Lower leg skin (tissue), 4 donors: ENCODE data around the gene ABCA4. TPM values are rescaled to one million over a fixed set of nuclear protein-coding genes. Genes with fewer than 3 reads are reported as not detected.
A peak's percentile ranks its signal among the peaks of the same experiment; 100 is the strongest.

Source experiments
- DNase-seq, 2 donors: peaks; one replicate each; pipeline ENCODE4 v3.0.0-alpha.2; 2019; ENCODE audit warnings: low spot score in 2 of 2
- H3K4me3 ChIP-seq: fragments of 200-600 bp; sonication (generic); 2 replicates; pipeline ENCODE4 v1.5.1; 2017; ENCODE audit warnings: mild to moderate bottlenecking, low read depth; ENCODE audit not compliant: poor library complexity, severe bottlenecking
- POLR2A ChIP-seq, 2 donors: fragments of 450-650 bp; IDR thresholded peaks; one replicate each; pipeline ENCODE4 v1.6.1; 2016 to 2017; ENCODE audit warnings: antibody characterized with exemption in 2 of 2, mild to moderate bottlenecking in 1 of 2, moderate library complexity in 1 of 2
- WGBS, 2 donors: methylation state at CpG; one replicate each; pipeline ENCODE4 v1.1.5; 2018; 5-methylcytosine and 5-hydroxymethylcytosine counted together
- intact Hi-C: fragments of 100-400 bp; cut with DNase I; formaldehyde crosslinking; loops from one replicate; pipeline ENCODE4 v1.15.0; 2023; ENCODE audit warnings: low total_unique reads
- total RNA-seq, 4 donors: library from RNA; depleted of rRNA; stranded (reverse); fragments of >200 nt; gene quantifications; one replicate each; pipeline ENCODE4 v1.1.0, GENCODE V29; 2016
- TF ChIP-seq, protein P1 (sequence below), 3 donors: fragments of 450-650 bp; IDR thresholded peaks; one replicate each; pipeline ENCODE4 v1.5.1; 2016; ENCODE audit warnings: antibody characterized with exemption in 3 of 3, mild to moderate bottlenecking in 3 of 3, moderate library complexity in 2 of 3

ABCA4 gene
- total RNA-seq, 4 donors from 2014 or later: 0.46 to 5.3 (median 3.8) TPM

DNA sequence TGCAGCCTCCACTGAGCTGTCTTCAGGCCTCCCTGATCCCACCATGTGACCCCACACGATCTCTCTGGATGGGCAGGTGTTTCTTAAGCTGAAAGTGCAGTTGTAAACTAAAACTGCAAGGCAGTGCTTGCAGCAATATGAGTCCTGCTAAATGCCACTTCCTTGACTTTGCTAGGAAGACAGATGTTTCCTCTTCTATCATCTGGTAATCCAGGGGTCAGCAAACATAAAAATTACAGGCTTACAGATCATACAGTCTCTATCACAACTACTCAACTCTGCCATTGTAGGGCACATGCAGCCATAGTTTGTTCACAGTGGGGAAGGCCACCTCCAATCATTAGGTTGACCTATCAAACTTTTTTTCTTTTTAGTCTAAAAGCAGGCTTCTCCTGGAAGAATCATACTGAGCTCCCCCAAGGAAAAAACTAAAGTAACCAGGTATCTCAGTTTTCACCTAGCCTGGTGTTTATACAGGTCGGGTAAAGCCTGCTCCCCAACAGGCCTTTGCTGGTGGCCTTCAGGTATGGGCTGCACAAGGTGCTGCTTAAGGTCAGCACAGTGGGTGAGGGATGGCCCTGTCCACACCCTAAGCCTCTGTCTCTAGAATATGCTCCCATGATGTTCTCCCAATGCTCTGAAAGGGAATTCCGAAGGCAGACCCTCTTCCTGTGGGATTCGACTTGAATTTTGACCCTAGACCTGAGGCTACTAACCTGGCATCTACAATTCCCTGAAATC is 10.8 kb downstream of the ABCA4 start:
- intact Hi-C loops: no loop called here
- peak in 1 of 2 donors; percentile 43 for DNase-seq
- no peak for TF ChIP-seq POLR2A (IDR thresholded peaks at IDR 0.05)
- TF ChIP-seq, protein P1, sequence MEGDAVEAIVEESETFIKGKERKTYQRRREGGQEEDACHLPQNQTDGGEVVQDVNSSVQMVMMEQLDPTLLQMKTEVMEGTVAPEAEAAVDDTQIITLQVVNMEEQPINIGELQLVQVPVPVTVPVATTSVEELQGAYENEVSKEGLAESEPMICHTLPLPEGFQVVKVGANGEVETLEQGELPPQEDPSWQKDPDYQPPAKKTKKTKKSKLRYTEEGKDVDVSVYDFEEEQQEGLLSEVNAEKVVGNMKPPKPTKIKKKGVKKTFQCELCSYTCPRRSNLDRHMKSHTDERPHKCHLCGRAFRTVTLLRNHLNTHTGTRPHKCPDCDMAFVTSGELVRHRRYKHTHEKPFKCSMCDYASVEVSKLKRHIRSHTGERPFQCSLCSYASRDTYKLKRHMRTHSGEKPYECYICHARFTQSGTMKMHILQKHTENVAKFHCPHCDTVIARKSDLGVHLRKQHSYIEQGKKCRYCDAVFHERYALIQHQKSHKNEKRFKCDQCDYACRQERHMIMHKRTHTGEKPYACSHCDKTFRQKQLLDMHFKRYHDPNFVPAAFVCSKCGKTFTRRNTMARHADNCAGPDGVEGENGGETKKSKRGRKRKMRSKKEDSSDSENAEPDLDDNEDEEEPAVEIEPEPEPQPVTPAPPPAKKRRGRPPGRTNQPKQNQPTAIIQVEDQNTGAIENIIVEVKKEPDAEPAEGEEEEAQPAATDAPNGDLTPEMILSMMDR (IDR thresholded peaks at IDR 0.05): no peak
- WGBS, 2 donors: 77 to 84% methylated on average over 4 of the region's 4 CpGs
- no peak overlapping the region for H3K4me3 ChIP-seq

DNA sequence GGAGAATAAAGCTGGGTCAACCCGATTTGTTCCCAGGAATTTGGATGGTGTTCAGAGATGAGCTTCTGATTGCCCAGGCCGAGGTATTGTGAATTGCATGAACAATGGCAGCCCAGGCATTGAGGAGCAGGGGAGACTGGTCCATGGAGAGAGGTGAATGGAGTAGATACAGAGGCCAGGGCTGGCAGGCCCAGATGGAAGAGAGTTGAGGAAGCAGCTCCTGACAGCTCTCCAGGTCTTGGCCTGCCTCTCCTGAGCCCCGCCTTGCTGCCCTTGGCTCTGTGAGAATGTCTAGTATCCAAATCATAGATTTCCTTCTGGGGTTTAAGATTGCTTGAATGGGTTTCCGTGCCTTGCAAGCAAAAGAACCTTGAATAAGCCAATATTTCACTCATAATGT is 11.5 kb downstream of the ABCA4 start:
- no peak for TF ChIP-seq POLR2A (IDR thresholded peaks at IDR 0.05)
- TF ChIP-seq, protein P1 (IDR thresholded peaks at IDR 0.05): no peak
- no peak overlapping the region for H3K4me3 ChIP-seq
- WGBS, 2 donors: 27 to 44% methylated on average over 4 of the region's 4 CpGs
- peak in 1 of 2 donors; percentile 61 for DNase-seq
- intact Hi-C loops: no loop called here

DNA sequence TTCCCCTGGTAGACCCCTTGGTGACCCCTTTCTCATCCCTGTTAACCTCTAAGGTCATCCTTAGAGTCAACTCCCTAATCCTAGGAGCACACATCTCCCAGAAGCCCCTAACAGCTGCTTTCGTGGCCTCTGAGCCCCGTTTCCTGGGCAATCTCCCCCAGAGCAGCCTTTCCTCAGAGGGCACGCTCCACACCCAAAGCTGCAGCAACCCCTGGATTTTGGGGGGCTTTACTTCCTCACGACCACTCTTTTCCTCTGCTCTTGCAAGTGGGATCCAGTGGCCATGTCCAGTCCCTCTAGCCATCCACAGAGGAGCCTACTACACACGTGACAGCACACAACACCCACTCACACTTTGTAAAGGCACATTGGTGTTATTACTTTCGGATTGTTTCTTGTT is 13.8 kb downstream of the ABCA4 start:
- no peak for TF ChIP-seq POLR2A (IDR thresholded peaks at IDR 0.05)
- TF ChIP-seq, protein P1 (IDR thresholded peaks at IDR 0.05): no peak
- H3K4me3 ChIP-seq: no peak overlapping the region
- intact Hi-C loops: no loop called here
- WGBS, 2 donors: 95% methylated on average over 6 of the region's 6 CpGs
- DNase-seq: peak in 1 of 2 donors; percentile 34

DNA sequence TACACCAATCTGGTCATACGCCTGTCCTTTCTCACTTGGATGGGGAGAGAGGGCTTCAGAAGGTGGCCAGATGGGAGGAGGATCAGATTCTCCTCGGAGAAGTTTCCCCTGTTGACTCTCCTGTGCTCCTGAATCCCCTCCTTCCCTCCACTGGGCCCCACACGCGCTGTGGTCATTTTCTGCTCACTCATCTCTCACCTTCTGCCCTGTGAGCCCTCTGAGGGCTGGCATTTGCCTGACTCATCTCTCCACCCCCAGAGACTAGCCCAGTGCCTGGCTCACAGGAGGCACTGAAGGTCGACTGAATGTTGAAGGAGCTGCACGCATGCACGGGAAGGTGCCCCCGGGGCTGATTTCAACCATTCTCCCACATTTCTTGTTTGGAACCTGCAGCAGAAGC is 14.2 kb downstream of the ABCA4 start:
- TF ChIP-seq, protein P1 (IDR thresholded peaks at IDR 0.05): no peak
- no peak for TF ChIP-seq POLR2A (IDR thresholded peaks at IDR 0.05)
- DNase-seq: peak in 1 of 2 donors; percentile 68
- 80 to 87% methylated on average over 8 of the region's 8 CpGs for WGBS, 2 donors
- no peak overlapping the region for H3K4me3 ChIP-seq
- intact Hi-C loops: no loop called here

DNA sequence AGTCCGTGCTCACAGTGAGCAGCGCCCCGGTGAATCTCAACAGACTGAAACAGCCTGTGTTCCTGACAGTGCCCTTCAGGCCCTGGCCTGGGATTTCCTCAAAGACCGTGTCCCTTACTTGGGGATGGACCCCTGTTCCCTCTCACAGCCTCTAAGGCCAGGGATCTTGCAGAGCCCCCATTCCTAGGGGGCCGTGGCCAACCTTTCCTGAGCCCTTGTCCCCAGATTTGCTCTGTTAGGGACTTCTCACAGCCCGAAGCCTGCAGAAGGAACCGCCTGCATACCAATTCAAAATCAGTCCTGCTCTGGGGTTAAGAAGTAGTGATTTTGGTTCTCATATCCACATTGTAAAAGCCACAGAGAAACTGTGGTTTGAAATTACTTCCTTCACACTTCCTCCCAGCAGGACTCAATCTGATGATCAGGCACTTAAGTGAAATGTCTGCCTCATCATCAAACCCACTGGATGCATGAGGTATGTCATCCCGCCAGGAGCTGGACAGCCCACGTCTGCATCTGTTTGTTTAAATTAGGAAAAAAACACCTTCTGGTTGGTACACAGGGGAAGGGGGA is 14.9 kb downstream of the ABCA4 start:
- DNase-seq: peak in 1 of 2 donors; percentile 81
- H3K4me3 ChIP-seq: no peak overlapping the region
- intact Hi-C loops: no loop called here
- WGBS, 2 donors: 76 to 85% methylated on average over 9 of the region's 9 CpGs
- TF ChIP-seq, protein P1 (IDR thresholded peaks at IDR 0.05): no peak
- TF ChIP-seq POLR2A (IDR thresholded peaks at IDR 0.05): no peak
